ENCODE results near the gene IL17RD.

The IL17RD gene

DNA sequence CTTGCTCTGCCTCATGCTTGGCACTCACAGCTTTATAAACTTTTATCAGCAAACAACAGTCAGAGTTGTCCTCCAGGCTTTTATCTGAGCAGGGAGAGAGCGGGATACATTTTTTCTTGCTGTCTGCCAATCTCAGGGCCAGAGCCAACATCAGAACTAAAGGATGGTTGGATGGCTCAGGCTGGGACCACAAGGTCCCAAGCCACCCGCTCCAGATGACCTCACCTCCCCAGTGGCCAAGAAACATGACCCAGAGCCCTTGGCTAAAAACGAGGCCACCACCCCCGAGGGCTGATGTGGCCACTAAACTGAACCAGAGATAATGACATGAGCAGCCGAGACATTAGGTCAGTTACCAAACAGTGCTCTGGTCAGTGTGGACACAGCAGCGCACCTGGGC lies 123.5 kb downstream of the IL17RD start:
- TF ChIP-seq, protein P1, sequence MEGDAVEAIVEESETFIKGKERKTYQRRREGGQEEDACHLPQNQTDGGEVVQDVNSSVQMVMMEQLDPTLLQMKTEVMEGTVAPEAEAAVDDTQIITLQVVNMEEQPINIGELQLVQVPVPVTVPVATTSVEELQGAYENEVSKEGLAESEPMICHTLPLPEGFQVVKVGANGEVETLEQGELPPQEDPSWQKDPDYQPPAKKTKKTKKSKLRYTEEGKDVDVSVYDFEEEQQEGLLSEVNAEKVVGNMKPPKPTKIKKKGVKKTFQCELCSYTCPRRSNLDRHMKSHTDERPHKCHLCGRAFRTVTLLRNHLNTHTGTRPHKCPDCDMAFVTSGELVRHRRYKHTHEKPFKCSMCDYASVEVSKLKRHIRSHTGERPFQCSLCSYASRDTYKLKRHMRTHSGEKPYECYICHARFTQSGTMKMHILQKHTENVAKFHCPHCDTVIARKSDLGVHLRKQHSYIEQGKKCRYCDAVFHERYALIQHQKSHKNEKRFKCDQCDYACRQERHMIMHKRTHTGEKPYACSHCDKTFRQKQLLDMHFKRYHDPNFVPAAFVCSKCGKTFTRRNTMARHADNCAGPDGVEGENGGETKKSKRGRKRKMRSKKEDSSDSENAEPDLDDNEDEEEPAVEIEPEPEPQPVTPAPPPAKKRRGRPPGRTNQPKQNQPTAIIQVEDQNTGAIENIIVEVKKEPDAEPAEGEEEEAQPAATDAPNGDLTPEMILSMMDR (IDR thresholded peaks at IDR 0.05; ENCODE audit: extremely low read depth, insufficient read depth, missing control alignments), result no peak
- DNase-seq (ENCODE audit: low spot score), result no peak
- in situ Hi-C loops (cut with MboI; ENCODE audit: low pct_unique_long_range_greater_than_20kb, low sequenced_read_pairs, unreplicated experiment), result no loop called here

Measured in GM13977 (cell line).